HL-60/S4 treated with phorbol 12-myristate 13-acetate at 8.2 ng/mL for 4 days and 3 days (cell line): ENCODE results near the gene CDKAL1.
"Not testable (repeated sequence)": the region's sequence is repeated elsewhere in the genome, so short reads cannot be mapped to it uniquely, and the experiment has no call there.

Experiments used
- in situ Hi-C: fragments of 300-500 bp; cut with MboI; formaldehyde crosslinking; loops from 2 replicates; pipeline ENCODE4 v1.15.0; 2022; ENCODE audit warnings: low sequenced_read_pairs

Gene CDKAL1

DNA sequence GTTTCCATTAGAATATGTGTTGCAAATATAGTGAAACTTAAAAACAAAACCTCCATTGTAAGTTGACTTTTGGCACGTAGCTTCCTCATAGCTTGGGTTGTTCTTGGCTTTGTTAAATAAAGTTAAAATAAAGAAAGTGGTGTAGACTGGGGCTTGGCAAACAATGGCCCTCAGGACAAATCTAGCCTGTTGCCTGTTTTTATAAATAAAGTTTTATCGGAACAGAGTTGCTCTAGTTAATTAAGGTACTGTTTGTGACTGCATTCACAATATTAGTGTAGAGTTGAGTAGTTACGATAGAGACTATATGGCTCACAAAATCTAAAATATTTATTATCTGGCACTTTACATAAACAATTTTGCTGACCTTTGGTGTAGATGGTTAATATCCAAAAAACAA is 168.8 kb downstream of the CDKAL1 start:
- in situ Hi-C loops = no loop called here

GRCh38 chr6:20704325-20705025 is 170.2 kb downstream of the CDKAL1 start:
- in situ Hi-C loops = no loop called here

GRCh38 chr6:20705741-20706140 is 171.5 kb downstream of the CDKAL1 start:
- in situ Hi-C loops = no loop called here

- in situ Hi-C loops = no loop called here
Measured at GRCh38 chr6:20706238-20706938, 172.1 kb downstream of the CDKAL1 start.

GRCh38 chr6:20706939-20707485 is 172.8 kb downstream of the CDKAL1 start:
- in situ Hi-C loops = no loop called here

GRCh38 chr6:20707870-20708269 is 173.6 kb downstream of the CDKAL1 start:
- in situ Hi-C loops = no loop called here

GRCh38 chr6:20708367-20709124 is 174.3 kb downstream of the CDKAL1 start:
- in situ Hi-C loops = no loop called here

DNA sequence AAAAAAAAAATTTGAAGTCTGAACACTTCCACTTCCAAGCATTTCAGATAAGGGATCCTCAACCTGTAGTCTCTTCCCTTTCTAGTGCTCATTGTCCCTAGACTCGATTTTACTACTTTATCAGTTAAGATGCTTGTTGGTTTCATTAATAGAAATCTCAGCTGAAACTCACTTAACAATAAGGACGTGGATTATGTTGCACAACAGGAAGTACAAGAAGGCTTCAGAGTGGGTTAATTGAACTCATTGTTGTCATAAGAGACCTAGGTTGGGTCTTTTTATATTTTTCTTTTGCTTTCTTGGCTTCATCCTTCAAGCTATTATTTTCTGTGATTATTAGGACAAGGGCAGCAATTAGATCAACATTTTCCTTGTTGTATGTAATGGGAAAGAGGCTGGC is 175.2 kb downstream of the CDKAL1 start:
- in situ Hi-C loops = no loop called here

DNA sequence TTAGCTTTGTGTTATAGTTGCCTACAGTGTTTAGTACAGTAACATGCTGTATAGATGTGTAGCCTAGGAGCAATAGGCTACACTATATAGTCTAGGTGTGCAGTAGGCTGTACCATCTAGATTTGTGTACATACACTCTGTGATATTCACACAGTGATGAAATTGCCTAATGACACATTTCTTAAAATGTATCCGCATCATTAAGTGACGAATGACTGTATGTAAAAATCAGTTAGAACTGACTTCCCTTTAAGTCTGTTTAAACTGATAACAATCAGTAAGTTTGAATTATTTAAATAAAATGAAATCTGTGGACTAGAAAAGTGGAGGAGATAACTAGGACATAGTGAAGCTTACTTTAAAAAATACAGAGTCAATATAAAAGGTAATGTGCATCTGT is 176.1 kb downstream of the CDKAL1 start:
- in situ Hi-C loops = no loop called here

DNA sequence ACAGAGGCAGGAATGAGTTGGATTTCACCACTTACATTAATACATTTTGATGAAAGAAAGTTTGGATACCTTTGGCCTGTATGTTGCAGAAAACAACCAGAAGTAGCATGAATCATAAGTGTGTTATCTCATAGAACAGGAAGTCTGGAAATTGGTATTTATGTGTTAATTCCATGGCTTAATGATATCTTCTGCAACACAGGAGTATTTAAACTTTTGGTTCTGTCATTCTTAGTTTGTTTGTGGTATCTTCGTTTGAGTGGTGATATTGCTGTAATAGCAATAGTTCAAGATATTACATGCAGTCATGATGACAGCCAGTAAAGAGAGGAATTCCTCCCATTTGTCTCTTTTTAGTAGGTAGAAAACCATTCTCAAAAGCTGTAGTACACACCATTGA is 177.3 kb downstream of the CDKAL1 start:
- in situ Hi-C loops = no loop called here

DNA sequence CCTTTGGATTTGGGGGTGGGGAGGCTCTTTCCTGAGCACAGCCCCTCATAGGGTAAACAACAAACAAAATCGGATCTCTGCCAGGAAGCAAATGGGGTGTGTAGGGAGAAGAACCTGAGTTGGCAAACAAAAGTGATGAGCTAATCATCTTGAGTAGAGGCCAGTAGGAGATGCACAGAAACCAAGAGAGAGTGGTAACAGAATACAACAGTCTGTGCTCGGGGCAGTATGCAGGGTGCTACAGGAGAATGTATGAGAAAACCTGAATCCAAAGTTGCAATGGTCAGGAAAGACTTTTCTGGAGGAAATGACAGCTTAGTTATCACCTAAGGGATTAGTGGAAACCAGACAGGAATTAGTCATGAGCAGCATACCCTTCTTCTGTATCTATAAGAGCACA is 177.8 kb downstream of the CDKAL1 start:
- in situ Hi-C loops = no loop called here

- in situ Hi-C loops = no loop called here
Measured at GRCh38 chr6:20715135-20715806, 181.0 kb downstream of the CDKAL1 start.

DNA sequence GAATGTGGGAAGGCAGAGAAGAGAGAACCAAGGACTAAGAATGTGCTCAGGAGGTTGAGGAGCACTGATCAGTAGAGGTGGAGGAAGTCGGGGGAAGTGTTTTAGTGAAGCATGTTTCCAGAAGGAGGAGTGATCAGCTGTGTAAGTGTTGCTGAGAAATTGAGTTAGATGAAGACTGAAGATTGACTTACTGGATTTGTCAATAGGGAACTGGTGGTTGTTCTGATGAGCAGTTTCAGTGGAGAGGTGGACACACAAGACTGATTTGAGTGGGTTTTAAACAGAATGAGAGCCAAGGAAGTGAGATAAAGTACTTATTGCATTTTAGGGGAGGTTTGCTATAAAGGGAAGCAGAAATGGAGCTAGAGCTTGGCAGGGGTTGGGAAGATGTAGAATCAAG is 182.6 kb downstream of the CDKAL1 start:
- in situ Hi-C loops = no loop called here

GRCh38 chr6:20717743-20718142 is 183.5 kb downstream of the CDKAL1 start:
- in situ Hi-C loops = no loop called here

DNA sequence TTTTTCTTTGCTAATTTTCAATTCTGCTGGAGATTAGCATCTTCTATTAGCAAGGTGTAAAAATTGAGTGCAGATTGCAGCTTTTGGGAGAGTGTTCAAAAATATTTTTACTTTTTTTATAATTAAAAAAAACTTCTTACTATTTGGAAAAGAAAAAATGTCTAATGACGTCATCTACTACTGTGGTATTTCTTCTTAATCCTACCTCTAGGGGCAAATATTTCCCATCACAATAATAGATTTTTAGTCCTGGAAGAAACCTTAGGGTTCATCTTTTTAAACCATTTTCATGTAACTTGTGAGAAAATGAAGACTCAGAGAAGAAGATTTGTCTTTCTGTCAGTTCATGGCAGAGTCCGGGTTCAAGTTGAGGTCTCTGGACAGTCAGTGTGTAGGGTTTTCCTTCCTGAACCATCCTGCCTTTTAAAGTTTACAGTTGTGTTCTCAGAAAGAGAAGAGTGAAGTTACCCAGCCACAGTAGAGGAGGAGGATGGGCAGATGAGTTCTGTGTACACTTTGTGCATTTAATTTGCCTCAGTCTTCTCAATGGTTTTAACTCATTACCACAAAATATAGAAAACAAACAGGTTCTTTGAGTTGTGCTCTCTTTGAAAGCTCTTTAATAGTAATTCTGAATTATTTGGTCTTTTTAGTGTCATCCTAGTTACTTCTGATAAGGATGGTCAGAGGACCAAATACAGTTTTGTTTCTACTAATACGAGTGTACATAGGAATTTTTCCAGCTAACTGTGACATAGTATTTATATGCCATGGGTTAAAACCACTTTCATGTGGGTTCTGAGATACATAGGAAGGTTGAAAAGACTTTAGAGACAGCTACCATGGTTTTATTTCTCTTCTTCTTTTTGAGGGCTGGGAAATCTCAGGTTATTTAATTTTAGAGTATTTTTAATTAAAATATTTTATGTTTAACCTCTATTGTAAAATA is 184.7 kb downstream of the CDKAL1 start:
- in situ Hi-C loops = no loop called here

DNA sequence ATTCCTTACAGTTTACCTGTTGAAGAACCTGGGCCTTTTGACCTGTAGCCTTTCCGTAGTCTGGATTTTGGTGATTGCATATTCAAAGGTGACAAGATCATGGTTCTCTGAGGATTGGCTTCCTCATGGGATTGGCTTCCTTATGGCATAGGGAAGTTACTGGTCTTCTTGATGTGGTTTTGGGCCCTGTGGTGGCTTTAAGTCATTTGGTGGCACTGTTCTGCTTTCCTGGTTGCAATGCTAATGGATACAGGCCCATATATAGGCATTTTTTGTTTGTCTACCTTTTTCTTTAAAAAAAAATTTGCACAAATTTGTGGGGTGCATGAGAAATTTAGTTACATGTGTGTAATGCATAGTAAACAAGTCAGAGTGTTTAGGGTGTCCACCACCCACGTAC is 185.7 kb downstream of the CDKAL1 start:
- in situ Hi-C loops = no loop called here

- in situ Hi-C loops = not testable (repeated sequence)
Measured at GRCh38 chr6:20721121-20721520, 186.9 kb downstream of the CDKAL1 start.

DNA sequence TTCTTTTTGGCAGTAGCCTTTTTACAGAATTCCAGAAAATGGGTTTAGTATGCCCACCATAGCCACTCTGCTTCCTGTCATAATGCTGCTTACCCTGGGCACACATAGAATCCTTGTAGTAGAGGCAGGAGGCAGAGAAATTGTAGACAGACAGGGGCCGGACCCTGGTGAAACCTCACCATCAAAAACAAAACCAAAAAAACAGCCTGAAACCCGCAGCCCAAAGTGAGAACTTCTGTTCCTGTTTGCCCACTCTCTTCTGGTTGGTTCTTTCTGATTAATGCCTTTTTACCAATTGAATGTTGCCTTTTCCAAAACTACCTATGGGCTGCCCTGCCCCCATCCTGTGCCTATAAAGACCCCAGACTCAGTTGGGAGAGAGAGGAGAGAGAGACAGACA is 188.2 kb downstream of the CDKAL1 start:
- in situ Hi-C loops = no loop called here

DNA sequence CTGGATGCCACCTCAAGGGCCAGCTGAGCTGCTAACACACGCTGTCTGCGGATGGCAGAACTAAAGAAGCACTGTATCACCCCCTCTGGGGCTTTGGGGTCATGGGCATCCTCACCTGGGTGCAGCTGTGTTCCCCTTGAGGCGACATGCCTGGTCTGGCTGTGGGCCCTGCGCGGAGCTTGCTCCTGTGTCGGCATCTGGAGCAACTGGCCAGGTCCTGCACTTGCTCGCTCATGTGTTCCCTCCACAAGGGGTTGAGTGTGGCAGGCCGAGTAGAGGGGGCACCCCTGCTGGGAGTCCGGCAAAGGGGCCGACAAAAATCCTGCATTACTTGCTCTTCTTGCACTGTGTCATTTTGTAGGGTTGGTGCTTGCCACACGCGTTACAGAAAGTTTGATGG is 189.0 kb downstream of the CDKAL1 start:
- in situ Hi-C loops = no loop called here
